Non-pigmented ciliary epithelial cell (primary cell): Measurements from ENCODE around the gene MTMR4.
A peak's percentile ranks its signal among the peaks of the same experiment; 100 is the strongest.
"Not testable (repeated sequence)": the region's sequence is repeated elsewhere in the genome, so short reads cannot be mapped to it uniquely, and the experiment has no call there.

Experiments used
- DNase-seq: peaks from one replicate; pipeline ENCODE4 v3.0.0-alpha.2; 2010; ENCODE audit warnings: low read depth

Gene MTMR4

DNA sequence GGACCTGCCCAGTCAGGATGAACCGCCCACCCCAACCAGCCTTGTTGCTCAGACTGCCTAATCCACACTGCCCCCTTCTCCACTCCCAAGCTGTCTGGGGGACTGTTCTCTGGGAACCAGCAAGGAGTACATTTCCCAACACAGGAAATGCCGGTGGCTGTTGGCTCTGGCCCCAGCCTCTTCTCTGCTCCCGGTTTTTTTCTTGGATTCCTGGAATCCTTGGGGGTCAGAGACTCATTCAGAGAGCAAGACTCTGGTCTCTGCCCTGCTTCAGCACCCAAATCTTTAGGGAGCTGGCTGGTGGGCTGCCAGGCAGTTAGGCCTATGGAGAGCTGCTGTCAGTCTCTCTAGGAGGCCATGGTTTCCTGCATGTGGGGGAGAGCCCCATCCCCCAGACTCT lies 10.8 kb upstream of the MTMR4 start:
- peak; percentile 41 for DNase-seq

DNA sequence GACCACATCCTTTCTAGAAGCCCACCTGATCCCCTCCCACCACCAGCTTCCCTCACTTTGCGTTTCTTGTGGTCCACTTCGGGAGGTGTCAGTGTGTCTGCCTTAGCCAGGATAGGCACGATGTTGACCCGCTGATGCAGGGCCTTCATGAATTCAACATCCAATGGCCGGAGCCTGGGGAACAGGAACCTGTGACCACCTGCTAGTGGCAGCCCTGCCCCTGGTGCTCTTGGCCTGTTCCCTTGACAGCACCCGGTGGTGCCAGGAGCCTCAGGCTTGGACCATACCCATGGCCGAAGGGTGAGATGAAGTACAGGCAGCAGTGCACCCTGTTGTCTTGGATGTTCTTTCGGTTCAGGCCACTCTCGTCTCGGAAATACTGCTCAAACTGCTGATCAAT lies 7.2 kb upstream of the MTMR4 start:
- DNase-seq = no peak

DNA sequence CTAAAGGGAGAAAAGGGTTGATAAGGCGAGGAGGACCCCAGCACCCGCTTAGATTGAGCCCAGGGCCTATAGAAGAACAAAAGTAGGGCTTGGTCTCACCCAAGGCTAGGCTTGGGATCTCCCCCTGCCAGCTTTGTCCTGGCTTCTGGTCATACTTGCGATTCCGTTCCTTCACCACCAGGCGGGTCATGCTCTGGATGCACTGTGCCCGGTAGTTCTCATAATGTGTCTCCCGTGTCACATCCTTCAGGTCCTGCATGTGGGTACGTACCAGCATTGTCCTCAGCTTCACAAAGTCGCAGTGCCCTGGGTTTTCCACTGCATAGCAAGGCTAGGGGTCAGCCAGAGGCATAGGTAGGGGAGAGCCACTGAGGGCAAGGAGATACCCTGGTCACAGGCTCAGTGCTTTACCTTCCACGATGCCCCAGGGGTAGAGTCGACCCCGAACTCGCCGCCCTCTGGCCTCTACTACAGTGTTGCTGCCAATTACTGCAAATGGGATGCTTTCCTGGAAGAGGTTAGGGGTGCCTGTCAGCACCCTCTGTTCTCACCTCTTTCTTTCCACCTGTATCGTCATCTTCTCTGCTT lies 6.5 kb upstream of the MTMR4 start:
- no peak for DNase-seq

DNA sequence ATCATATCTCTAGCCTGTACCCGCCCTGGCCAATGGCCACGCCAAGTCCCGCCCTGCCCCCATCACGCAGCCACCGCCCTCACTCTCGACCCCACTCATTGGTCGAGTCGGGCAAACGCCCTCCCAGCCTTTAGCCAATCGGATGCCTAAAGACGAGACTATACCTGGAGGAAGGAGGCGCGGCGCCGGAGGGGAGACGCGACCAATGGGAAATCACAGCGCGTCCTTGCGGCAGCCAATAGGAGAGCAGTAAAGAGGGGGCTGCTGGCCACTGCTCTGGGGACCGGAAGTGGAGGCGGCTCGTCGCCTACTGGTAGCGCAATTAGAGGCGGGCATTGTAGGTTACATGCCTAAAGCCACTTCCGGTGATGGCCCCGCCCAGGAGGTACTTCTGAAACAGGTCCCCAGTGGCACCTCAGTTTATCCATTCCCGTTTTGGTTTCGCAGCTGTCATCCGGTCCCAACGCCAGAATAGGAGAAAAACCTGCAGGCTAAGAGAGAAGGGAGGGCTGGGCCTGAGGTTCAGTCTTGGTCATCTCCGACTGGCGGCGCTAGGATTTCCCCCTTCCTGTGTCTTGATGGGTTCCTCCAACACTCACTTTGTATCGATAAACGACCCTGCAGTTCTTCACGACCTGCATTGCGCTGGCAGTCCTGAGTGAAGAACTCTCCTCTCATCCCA lies 3.6 kb upstream of the MTMR4 start:
- DNase-seq = peak; percentile 99

DNA sequence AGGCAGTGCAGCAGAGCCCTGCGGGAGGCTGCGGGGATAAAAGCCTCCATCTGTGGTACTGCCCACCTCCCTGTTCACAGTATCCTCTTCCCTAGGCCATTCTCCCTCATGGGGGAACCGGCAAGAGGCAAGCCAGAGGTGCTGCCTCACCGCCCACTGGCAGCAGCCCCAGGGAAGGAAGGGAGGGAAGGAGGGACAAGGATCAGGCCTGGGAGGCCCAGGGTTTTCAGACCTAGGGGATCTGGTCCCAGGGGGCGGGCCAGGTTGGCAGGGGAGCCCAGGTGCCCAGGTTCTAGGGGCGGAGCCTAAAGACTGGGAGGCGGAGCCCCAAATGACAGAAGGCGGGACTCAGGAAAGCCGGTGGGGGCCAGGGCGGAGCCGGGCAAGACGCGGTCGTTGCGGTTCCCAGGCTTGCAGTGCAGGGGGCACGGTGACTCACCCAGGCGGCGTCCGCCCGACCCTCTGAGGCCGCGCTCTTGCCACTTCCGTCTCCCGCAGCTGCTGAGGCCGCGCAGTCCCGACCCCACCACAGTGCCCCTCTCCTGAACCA lies 3.0 kb upstream of the MTMR4 start:
- DNase-seq = no peak

DNA sequence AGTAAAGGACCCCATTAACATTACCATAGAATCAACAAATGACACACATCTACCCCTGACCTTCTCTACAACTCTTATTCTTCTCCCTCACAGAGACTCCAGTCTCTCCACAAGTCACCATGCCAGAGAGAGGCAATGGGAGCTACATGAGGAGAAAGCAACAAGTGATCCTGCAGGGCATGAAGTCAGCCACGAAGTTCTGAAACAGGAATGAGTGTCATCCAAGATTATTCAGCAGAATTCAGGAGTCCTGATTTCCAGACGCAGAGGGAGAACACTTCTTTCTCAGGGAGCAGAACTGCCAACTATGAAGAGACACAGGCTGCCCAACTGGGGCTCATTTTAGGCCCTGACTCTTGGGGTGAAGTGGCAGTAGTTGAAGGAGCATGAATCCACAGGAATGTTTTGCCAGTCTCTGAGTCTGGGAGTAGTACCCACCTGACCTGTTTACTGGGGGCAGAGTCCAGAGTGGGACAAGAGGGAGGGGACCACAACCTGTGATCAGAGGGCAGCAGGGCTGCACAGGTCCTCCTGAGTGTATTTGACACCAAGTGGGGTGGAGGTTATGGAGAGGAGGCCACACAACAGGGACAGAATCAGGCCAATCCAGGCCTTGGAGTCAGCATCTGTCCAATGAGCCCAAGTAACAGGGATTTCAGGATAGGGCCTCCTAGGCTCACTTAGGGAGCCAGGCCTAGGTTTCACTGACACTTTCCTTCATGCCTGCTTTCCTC lies 2.4 kb upstream of the MTMR4 start:
- no peak for DNase-seq

DNA sequence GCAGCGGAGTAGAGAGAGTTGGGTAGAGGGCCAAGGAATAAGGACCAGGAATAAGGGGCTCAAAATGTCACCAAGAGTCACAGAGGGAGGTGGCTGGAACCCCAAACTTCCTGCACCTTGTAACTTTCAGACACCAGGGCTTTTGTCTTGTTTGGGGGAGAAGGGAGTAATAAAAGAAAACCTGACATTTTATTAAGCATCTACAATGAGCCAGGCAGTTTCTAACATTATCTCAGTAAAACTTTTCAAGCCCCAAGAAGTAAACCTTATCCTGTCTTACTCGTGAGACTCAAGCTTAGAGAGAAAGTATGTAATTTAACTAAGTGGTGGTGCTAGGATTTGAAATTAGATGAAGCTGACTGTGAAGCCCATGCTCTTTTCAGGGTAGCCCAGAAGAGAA lies 848 bp upstream of the MTMR4 start:
- DNase-seq = no peak

DNA sequence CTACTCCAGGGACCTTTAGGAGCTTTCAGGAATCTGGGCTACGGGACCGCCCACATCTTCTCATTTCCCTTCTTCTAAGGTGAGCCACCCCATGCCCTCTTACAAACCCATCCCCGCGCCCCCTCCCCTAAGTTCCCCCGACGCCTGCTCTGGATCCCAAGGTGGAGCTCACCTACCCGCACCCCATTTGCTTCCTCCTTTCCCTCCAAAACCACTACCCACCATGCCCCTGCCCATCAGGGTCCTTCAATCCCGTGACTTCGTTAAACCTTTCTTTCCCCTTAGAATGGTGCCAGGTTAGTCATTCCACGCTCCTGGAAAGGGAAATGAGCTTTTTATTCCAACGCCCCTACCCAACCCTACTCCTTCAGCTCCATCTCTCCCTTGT lies 326 bp upstream of the MTMR4 start:
- DNase-seq = no peak

DNA sequence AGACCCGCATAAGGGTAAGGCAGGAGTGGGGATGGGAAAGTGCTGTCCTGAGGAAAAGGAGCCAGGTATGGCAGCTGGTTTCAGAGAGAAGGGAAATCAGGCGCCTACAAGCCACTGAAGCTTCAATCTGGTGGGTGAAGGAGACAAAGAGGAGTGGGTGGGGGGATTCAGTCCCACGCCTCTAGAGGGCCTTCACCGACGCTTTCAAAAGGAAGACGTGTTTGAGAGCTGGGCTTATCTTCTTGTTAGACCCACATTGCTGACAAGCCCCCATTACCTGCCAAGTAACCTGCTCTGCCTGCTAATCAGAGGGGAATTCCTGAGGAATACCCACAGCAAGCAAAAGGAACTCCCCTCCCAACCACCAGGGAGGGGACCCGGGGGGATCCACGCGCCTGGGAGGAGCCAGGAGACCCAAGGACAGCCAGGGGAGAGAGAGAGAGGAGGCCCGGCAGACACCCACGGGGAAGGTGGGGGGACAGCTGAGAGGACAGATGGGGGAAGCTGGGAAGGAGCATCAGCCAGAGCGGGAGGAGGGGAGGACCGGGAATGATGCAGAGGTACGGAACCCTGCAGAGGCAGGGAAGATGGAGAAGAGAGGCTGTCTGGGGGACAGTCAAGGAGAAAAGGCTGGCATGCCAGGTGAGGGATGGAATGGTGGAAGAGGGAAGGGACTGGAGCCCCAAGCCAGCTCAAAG lies 1.0 kb downstream of the MTMR4 start:
- no peak for DNase-seq

DNA sequence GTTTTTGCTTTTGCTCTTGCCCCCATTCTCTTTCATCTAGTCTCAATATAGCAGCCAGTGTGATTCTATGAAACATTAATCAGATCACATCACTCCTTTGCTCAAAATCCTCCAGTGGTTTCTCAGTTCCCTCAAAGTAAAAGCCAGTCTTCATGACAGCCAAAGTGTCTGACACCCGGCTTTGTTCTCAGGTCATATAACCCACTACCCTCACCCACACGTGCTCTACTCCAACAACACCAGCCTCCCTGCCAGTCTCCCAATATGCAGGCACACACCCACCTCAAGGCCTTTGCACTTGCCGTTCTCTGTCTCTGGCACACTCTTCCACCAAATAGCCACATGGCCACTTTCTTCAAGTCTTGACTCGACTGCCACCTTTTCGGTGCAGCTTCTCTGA lies 4.4 kb downstream of the MTMR4 start:
- DNase-seq = no peak

DNA sequence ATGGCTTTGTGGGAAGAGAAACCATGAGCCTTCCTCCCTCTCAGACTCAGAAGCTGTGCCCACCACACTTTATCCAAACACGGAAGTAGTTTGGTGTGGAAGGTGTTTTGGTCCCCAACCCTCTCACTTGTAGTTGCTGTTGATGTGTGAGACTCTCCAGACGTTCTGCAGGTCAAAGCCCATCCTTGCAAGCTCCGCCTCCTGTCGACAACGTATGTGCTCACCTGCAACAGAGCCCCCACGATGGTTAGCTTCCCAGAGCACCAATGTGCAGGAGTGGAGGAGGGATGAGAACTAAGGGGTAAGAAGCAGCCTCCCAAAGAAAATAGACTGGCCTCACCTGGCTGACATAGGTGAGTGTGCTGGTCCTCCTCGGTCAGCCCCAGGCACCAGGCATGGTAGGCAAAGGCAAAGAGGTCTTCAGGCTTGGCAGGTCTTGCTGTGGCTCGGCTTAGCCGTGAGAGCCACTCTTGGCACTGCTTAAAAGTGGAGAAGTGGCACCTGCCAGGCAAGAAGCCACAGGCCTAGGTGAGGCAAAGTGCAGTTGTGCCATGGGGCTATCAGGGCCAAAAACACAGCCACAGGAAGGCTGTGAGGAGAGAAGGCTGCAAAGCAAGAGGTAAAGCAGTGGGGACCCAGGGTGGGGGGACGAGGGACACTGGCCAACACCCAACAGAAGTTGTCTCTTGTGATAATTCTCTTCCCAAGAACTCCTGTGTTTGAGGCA lies 5.9 kb downstream of the MTMR4 start:
- DNase-seq = no peak

DNA sequence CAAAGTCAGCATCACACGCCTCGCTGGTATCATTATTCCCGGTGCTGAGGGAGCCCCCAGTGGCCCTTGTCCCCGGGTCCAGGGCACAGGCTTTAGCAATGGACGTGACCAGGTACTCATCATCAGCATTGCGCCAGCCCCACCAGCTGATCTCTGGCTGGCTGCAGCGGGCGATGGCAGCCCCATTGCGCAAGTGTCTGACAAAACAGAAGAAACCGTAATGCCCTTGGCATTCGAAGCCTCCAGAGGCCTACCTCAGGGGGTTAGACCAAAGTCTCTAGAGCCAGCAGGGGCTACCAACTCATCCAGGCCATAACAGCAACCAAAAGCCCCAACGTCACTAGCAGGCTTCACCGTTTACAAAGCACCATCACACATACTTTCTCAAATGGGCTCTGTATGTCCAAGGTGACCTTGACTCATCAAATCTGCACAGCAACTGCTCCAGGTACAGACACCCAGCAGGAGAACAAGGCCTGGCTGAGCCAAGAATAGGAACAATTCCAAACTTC lies 7.3 kb downstream of the MTMR4 start:
- no peak for DNase-seq

DNA sequence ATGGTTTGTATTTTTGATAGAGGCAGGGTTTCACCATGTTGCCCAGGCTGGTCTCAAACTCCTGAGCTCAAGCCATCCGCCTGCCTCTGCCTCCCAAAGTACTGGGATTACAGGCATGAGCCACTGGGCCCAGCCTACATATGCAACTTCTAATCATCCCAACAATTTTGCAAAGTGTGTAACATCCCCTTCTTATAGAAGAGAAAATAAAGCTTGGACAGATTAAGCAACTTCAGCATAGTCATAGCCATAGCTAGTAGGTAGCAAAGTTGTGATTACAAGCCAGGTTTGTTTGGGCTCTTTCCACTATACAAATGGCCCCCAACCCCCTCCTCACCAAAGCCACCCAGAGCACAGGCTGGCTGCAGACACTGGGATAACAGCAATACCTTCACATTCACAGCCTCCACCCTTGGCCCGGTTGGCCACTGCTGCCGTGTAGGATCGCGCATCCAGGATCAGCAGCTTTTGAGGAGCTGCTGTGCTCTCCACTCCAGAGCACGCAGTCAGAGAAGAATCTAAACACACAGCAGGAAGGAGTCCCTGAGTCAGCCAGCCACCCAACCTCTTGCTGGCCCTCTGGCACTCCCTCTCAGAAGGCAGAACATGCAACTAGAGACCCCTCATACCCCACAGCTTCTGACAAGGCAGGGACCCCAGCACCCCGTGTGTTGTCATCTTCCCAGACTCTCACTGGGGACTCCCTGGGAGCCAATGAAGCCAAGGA lies 7.9 kb downstream of the MTMR4 start:
- no peak for DNase-seq

DNA sequence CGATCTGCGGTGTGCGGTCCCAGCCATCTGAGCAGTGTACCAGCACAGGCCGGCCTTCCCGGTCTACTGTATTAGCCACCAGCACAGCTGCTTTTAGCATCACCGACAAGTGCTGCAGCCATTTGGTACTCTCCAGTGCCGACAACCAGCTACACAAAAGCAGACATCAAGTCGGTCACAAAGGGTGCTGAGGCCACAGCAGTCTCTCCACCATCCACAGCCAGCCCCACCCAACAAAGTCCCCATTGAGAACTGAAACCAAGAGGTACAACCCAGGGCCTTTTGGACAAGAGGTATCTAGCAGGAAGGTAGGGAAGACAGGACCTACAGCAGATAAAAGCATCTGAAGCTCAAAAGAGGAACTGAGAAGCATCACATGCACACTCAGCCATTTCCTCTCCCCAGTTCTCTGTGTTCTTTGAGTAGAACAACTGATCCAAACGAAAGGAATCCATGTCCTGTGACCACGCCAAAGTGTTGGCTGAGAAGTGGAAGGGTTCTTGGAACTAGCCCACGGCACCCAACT lies 9.5 kb downstream of the MTMR4 start:
- no peak for DNase-seq

DNA sequence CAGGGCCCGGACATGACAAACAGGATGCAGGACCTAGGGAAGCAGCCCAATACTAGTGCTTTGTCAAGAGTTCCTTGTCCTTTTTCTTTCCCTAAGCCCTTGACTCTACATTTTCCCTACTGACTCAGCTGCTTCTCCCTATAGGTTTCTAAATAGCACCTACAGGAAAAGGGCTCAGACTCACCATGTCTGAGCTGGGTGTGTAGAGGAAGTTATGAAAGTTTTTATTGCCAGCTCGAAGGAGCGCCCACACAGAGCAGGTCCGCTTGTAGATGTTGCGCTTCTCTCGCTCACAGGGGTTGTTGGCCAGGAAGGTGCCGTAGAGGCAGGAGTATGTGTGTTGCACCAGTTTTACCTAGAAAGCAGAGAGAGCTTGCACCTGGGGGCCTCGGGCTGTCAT lies 10.6 kb downstream of the MTMR4 start:
- DNase-seq = no peak

DNA sequence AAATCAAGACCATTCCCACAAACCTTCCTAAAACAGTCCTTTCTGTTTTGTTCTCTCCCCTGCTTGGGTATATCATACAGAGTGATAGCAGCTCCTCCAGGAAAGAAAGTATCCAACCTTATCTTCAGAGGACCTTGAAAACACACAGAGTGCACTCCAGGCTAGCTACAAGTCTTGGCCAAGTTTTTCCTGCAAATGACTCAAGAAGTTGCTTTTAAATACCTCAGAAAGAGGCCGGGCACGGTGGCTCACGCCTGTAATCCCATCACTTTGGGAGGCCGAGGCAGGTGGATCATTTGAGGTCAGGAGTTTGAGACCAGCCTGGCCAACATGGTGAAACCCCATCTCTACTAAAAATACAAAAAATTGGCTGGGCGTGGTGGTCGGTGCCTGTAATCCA lies 11.3 kb downstream of the MTMR4 start:
- not testable (repeated sequence) for DNase-seq

DNA sequence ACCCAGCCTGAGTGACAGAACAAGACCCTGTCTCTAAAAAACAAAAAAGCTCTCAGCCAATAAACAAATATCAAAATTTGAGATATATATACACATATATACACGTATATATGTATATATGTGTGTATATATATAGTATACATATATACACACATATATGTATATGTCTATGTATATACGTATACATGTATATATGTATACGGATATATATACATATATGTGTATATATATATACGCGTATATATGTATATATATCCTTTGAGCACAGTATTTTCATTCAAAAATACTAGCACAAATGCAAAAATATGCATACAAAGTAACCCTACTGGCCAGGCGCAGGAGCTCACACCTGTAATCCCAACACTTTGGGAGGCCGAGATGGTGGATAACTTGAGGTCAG lies 13.0 kb downstream of the MTMR4 start:
- DNase-seq = no peak

DNA sequence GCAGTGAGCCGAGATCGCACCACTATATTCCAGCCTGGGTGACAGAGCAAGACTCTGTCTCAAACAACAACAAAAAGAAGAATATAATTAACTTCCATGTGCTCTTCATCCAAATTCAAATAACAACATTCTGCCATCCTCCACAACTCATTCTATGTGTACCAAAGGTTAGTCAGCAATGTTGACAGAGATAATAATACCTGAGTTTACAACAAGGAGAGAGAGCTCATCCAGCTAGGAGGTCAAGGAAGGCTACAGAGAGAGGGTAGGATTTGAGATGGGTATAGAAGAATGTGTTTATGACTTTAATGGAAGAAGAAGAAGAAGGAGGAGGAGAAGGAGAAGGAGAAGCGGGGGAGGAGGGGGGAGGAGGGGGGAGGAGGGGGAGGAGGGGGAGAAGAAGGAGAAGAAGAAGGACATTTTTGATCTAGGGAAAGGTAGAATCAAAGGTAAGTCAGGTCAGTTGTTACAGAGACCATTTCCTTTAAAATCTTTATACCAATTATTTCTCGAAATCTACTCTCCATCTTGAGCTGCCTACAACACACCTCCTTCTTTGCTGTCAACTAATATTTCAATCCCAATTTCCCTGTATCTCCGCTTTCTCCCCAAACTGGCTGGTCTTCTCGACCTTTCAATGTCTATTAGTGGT lies 16.1 kb downstream of the MTMR4 start:
- no peak for DNase-seq

DNA sequence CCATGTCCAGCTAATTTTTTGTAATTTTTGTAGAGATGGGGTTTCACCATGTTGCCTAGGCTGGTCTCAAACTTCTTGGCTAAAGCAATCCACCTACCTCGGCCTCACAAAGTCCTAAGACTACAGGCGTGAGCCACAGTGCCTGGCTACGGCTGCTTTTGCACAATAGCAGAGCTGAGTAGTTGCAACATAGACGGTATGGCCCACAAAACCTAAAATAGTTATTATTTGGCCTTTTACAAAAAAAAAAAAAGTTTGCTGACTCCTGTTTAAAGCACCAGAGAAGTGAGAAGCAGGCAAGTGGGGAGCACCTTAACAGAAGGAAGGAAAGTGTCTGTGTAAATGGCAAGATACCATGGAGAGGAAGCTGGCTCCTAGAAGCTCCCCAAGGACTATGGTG lies 20.9 kb downstream of the MTMR4 start:
- DNase-seq = no peak
